Stimulated activated CD4-positive, alpha-beta T cell treated with anti-CD3 and anti-CD28 coated beads, Interleukin-4, amount 100 ng/mL, for 48 hours (primary cell): ENCODE results near the gene GSK3B.

Experiments used
- DNase-seq, 2 donors: peaks; one replicate each; pipeline ENCODE4 v3.0.0-alpha.2; 2020; ENCODE audit warnings: low read depth in 2 of 2

Gene GSK3B

DNA sequence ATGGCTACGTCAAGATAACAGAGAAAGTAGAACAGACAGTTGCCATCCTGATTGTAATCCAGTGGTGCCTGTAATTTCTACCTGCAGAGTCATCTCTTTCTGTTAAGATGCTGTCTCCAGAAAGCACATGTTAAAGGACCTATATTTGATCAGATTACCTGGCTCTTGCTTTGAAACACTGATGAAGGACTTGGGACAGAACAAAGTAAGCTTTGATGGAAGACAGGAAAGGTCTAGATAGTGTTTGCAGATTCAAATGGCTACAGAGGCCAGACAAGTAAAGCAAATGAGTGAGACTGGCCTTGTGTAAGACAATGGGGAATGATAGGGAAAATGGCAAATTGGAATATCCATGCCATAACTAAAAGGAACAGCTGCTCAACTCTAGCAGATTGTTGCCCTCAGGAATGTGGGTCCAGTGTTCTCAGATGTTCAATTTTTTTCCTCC lies 1.8 kb upstream of the GSK3B start:
- no peak for DNase-seq

GRCh38 chr3:120095226-120095978 lies 1.2 kb upstream of the GSK3B start:
- DNase-seq: peak; percentile 79 to 85

GRCh38 chr3:120094776-120095225 lies 554 bp upstream of the GSK3B start:
- peak in 1 of 2 donors; percentile 97 for DNase-seq

DNA sequence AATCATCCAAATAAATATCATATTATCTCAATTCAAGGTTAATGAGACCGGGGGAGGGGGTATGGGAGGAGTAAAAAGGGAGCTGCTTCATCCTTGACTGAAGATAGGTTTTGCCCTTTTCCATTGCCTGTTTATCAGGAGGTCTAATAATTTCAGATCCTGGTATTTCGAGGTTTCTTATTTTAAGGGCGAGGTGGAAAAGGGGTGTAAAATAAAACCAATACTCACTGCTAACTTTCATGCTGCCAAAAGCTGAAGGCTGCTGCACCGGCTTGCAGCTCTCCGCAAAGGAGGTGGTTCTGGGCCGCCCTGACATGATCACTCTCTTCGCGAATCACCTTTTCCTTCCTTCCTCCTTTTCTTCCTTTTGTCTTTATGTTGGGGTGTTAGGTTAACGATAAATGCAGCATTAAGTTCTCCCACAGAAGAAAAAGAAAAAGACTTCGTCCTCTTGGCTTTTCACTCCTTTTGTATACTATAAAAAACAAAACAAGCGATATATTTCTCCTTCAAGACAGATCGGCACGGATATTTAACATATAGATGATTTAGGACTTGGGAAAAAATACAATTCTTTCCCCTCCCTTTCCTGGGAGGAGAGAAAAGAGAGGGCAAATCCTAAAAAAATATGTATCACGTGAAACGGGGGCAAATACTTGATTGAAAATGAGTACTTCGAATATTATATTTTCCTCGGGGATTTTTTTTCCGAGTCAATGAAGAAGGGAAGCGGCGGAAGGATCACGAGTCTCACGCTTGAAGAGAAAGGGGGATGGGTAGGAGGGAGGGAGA lies 932 bp downstream of the GSK3B start:
- peak in 1 of 2 donors; percentile 4 for DNase-seq

GRCh38 chr3:120092474-120092873 lies 1.8 kb downstream of the GSK3B start:
- DNase-seq: no peak

DNA sequence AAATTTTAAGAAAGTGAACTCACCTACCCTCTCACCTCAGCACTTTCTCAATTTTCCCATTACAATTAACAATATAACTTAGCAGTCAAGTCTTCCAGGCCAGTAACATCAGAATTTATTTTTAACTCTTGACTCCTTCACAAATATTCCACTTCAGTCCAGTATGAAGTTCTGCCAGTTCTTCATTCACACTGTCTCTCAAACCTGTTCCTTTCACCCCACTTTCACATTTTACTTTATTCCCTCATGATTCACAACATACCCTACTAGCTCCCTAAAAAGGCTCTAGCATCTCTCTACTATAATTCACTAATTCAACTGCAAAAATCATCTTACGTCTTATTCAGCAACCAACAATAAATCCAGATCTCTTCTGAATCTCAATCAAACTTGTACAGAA lies 3.8 kb downstream of the GSK3B start:
- DNase-seq: no peak

GRCh38 chr3:120089089-120089488 lies 5.2 kb downstream of the GSK3B start:
- DNase-seq: no peak

DNA sequence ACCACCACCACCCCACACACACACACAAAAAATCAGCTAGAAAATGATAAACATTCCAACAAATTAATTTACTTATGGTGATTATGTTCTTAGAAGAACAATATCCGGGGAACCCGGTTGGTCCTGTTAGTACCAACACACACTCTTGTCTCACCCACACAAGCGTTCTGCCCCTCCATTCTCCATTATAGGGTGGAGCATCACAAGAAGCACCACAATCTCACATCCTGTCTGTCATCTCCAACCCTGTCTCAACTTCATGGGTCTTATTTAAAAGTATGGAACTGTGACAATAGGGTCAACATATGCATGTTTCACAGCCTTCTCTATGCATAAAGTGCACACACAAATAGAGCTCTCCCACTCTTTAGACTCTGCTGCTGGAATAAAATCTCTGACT lies 5.6 kb downstream of the GSK3B start:
- DNase-seq: no peak

DNA sequence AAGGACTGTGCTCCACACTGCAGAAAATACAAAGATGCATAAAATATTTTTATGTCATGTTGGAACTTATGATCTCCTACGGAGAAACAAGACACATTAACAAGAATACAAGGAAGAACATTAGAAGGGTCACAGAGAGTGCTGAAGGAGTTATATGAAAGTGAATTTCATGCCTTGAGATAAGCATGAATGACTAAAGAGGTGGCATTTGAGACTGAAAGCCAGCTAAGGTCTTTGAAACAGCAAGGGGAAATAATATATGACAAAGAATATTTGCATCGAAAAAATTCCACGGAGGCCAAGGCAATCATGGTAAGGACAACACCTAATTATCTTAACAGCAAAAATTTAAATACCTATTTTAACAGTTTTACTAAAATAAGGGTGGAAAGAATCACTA lies 12.5 kb downstream of the GSK3B start:
- DNase-seq: no peak

DNA sequence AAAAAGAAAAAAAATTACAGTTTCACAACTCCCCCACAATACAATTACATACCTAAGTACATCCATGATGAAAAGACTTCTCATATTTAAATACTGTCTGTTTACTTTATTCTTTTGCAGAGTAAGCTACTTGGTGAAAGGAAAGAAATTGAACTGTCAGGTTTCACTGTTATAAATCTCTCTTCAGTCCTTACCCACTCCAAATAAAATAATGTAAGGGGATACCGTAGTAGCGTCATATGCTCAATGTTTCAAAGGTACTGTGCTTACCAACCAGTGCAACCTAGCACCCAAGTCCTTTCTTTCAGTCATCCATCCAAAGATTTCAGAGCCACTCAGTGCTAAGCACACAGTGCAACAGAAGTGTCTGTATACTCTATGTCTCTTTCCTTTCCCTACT lies 13.4 kb downstream of the GSK3B start:
- no peak for DNase-seq

DNA sequence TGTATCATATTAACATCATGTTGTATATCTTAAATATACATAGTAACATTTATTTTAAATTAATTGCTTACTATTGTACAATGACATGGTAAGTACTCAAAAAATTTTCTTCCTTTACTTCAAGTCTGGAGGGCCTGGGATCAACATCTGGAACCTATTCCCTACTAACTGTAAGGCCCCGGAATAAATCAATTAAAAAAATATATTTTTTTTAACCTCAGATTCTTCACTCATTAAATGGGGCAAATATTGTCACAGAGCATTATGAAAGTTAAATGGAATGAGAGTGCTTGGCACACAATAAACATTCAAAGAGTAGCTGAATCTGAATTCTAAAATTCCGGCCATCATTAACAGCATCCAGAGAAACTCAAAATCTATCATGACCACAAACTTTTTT lies 16.5 kb downstream of the GSK3B start:
- DNase-seq: no peak

DNA sequence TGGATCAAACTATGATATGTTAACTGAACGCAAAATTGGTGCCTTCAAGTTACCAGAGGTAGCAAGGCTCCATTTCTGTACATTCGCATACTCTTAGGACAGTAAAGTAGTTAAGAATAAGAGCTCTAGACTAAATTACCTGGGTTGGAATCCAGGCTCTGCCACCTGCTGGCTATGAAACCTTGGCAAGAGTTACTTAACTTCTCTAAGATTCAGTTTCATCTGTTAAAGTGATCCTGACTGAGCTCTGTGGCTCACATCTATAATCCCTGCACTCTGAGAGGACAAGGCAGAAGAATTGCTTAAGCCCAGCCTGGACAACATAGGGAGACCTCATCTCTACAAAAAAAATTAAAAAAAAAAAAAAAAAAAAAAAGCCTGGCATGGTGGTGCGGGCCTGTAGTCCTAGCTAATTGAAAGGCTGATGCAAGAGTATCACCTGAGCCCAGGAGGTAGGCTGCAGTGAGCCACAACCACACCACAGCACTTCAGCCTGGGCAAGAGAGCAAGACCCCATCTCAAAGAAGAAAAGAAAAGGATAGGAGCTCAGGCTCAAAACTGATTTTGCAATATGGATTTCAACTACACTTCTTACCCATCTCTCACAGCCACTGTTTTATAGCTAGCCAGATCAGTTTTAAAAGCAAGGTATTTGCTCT lies 21.3 kb downstream of the GSK3B start:
- DNase-seq: no peak

GRCh38 chr3:120071259-120071658 lies 23.0 kb downstream of the GSK3B start:
- DNase-seq: no peak

- DNase-seq: no peak
Measured at GRCh38 chr3:120070263-120070981, 23.8 kb downstream of the GSK3B start.

GRCh38 chr3:120067083-120067482 lies 27.2 kb downstream of the GSK3B start:
- DNase-seq: no peak

DNA sequence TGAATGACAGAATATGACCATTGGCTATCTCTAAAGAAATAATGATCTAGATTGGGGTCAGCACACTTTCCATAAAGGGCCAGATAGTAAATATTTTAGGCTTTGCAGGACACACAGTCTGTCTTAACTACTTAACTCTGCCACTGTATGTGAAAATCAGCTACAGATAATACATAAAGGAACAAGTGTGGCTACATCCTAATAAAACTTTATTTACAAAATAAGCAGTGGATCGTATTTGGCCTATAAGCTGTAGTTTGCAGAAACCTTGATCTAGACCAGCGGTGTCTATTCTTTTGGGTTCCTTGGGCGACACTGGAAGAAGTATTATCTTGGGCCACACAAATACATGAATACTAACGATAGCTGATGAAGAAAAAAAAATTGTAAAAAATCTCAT lies 27.6 kb downstream of the GSK3B start:
- DNase-seq: no peak

GRCh38 chr3:120064641-120065040 lies 29.6 kb downstream of the GSK3B start:
- DNase-seq: no peak

DNA sequence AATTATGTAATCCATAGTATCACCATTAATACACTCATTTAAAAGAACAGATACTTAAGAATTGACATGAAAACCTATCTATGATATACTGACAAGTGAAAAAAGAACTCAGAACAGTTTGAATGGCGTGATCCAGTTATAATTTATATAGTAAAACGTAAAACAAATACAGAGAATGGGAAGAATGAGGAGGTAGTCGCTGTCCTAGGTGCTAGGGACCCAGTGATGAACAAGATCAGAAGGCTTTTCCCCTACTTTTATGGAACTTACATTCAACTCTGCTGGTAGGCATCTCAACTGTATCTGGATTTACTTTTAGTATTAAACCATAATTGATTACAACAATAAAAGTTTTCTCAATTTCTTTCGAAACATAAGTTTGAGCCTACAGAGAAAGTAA lies 31.8 kb downstream of the GSK3B start:
- DNase-seq: no peak

DNA sequence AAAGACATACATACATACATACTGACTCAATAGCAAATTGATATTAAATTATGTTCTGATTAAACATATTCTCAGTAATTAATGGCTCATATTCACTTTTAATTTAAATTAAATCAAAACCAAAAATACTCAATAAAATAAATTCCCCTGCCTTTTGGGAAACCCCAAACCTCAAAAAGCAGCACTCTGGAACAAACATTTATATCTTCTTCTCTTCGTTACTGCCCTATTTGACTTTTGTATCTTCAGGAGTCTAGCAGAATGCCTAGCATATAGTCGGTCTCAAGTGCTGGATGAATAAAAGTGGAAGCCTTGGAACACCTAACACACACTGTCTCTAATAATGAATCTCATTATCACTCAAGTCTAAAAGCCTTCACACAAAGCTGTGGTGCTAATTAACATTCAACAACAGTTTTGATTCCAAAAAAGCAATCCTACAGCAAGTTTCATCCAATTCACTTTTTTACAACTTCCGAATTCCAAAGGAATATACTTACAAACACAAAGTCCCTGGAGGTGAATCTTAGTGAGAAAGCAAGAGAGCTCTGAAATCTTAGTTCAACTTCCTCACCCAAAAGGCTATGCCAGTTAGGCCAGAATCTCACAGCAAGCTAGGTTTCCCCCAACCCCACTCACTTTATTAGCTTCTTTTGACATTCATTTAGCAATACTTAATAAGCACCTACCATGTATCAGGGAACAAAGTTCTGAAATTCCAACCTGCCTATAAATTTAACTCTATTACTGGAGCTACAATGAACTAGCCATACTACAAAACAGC lies 35.0 kb downstream of the GSK3B start:
- DNase-seq: no peak

DNA sequence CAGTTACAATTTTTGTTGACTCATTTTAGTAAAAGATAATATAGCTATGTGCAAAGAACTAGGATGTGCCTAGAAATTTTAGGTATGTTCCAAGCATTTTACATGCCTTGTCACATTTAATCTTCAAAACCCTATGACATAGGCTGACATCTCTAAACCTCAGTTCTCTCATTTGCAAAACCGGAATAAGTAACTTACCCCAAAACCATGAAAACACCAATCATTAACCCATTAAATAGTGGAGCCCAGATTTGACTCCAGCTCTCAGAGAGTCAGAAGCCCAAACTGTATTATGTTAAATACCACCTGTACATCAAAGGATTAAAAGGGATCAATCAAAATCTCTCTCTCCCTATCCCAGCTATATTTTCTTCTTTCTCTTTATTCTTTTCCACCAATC lies 36.6 kb downstream of the GSK3B start:
- DNase-seq: no peak

DNA sequence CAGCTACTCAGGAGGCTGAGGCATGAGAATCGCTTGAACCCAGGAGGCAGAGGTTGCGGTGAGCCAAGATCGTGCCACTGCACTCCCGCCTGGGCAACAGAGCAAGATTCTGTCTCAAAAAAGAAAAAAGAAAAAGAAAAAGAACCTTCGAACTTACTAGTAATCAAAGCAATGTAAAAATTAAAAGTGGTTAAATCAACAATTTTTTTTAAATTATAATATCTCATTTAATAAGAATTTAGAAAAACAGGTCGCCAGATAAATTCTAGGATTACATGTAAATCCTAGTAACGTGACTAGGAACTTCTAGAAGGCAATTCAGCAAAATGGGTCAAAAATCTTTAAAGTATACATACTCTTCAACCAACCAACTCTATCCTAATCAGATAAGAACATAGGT lies 37.2 kb downstream of the GSK3B start:
- DNase-seq: no peak
